ENCODE results near the gene PDSS2.

DNA sequence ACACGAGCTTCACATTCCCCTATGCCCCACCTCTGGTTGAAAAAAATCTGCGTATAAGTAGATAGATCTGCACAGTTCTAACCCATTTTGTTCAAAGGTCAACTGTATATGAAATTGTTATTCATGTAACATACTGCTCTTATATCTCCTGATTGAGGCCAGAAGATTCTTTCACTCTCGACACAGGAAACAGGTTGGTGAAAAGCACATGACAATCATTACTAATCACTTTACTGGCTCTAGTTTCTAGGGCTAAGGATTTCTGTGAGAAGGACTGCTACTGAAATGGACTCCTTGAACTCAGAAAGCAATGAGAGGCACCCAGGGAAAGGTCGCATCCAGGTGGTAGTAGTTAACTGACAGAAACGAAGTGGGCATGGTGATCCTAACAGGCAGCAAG is 21.7 kb downstream of the PDSS2 start:
- TF ChIP-seq CTCF (conservative IDR thresholded peaks at IDR 0.05; ENCODE audit: low read depth, low read length): no peak
- no peak for TF ChIP-seq EZH2 (IDR thresholded peaks at IDR 0.05; ENCODE audit: borderline replicate concordance, low read depth, low read length, poor library complexity, severe bottlenecking)
